ENCODE data around the gene MAPK10.

GRCh38 chr4:86151196-86151595 lies 208.7 kb downstream of the MAPK10 start:
- no peak for TF ChIP-seq CTCF (IDR thresholded peaks at IDR 0.05)
- no peak for TF ChIP-seq POLR2A (IDR thresholded peaks at IDR 0.05)
- no peak for TF ChIP-seq POLR2AphosphoS5 (IDR thresholded peaks at IDR 0.05)
